HCT116 (cell line): Measurements from ENCODE around the gene PTPRC.

ENCODE experiments used
- CEBPB ChIP-seq: IDR thresholded peaks from 2 replicates; pipeline ENCODE4 v1.6.1; 2012; ENCODE audit warnings: low read depth
- CTCF ChIP-seq, 3 experiments: fragments of 200-600 bp in 1 of 3; sonication (generic) in 1 of 3; IDR thresholded peaks in 2 of 3; conservative IDR thresholded peaks in 1 of 3; 2 replicates each; pipeline ENCODE4 v1.5.1; 2012 to 2017; ENCODE audit warnings: low read depth in 2 of 3, low read length in 2 of 3, antibody characterized with exemption in 1 of 3, borderline replicate concordance in 1 of 3, control low read depth in 1 of 3, mild to moderate bottlenecking in 1 of 3, mixed read lengths in 1 of 3, mixed run types in 1 of 3, moderate library complexity in 1 of 3; ENCODE audit not compliant: insufficient read depth in 1 of 3
- MAX ChIP-seq: IDR thresholded peaks from 2 replicates; pipeline ENCODE4 v1.6.1; 2012
- POLR2AphosphoS5 ChIP-seq: IDR thresholded peaks from 2 replicates; pipeline ENCODE4 v1.6.1; 2011; ENCODE audit warnings: mild to moderate bottlenecking, low read depth, low read length, moderate library complexity
- REST ChIP-seq: IDR thresholded peaks from 2 replicates; pipeline ENCODE4 v1.6.1; 2012; ENCODE audit warnings: low read depth
- TCF7L2 ChIP-seq: IDR thresholded peaks from 2 replicates; pipeline ENCODE4 v1.7.0; 2011; ENCODE audit warnings: borderline replicate concordance, inconsistent platforms; ENCODE audit not compliant: insufficient read depth, insufficient read length; ENCODE audit errors: extremely low read depth

GRCh38 chr1:198678901-198679329, 40.1 kb downstream of the PTPRC start:
- TF ChIP-seq CTCF (IDR thresholded peaks at IDR 0.05 in 2 of 3, conservative IDR thresholded peaks at IDR 0.05 in 1 of 3; ENCODE audit: borderline replicate concordance in 1 of 3, insufficient read depth in 1 of 3, low read depth in 2 of 3, low read length in 2 of 3) (no peak), TCF7L2 (no peak), POLR2AphosphoS5 (no peak), CEBPB (no peak), REST (no peak), MAX (no peak)
